B cell (primary cell): Measurements from ENCODE around the gene SSBP2. TPM values are rescaled to one million over a fixed set of nuclear protein-coding genes. Genes with fewer than 3 reads are reported as not detected.

Experiments used
- ATAC-seq: fragments of 200-7000 bp; cut with Tn5 transposase; one replicate; pipeline ENCODE4 v1.10.0; 2021; ENCODE audit warnings: low read depth, mild to moderate bottlenecking, moderate number of reproducible peaks, moderate library complexity
- CTCF ChIA-PET: fragments of 350-600 bp; sonication (Branson Sonifier 250); formaldehyde crosslinking; loops from one replicate; lab custom pipeline; 2021; ENCODE audit warnings: antibody characterized with exemption, inconsistent platforms; lab: Charles Lee
- POLR2A ChIA-PET: fragments of 350-600 bp; sonication (Branson Sonifier 250); formaldehyde crosslinking; loops from one replicate; lab custom pipeline; 2021; ENCODE audit warnings: antibody characterized with exemption; lab: Charles Lee
- DNase-seq: peaks from one replicate; pipeline ENCODE4 v3.0.0; 2013
- H2AFZ ChIP-seq: 2 replicates; pipeline ENCODE4 v1.6.1; 2012; ENCODE audit warnings: mild to moderate bottlenecking, low read depth, low read length; ENCODE audit not compliant: insufficient read depth, poor library complexity, severe bottlenecking
- H3K27ac ChIP-seq, 2 donors: 1 replicate in 1 of 2; 2 replicates in 1 of 2; pipeline ENCODE4 v1.5.1; 2012 to 2013; ENCODE audit warnings: low read length in 2 of 2, mild to moderate bottlenecking in 2 of 2, moderate library complexity in 1 of 2
- H3K27me3 ChIP-seq, 4 experiments: fragments of 200-600 bp in 1 of 4; sonication (generic) in 1 of 4; replicated peaks in 1 of 4; 1 replicate in 2 of 4; 2 replicates in 2 of 4; pipeline versions ENCODE4 v1.6.1 to v1.7.0; 2013 to 2016; ENCODE audit warnings: low read length in 3 of 4, mild to moderate bottlenecking in 2 of 4, mixed read lengths in 1 of 4, moderate library complexity in 1 of 4; ENCODE audit not compliant: insufficient read depth in 4 of 4, control insufficient read depth in 3 of 4; ENCODE audit errors: control extremely low read depth in 1 of 4
- H3K36me3 ChIP-seq, 2 experiments: replicated peaks in 1 of 2; 1 replicate in 1 of 2; 2 replicates in 1 of 2; pipeline versions ENCODE4 v1.6.1 to v1.7.1; 2013; ENCODE audit warnings: low read length in 1 of 2; ENCODE audit not compliant: insufficient read depth in 2 of 2, control insufficient read depth in 1 of 2; ENCODE audit errors: control extremely low read depth in 1 of 2, extremely low read depth in 1 of 2
- H3K4me1 ChIP-seq, 2 donors: fragments of 200-600 bp in 1 of 2; sonication (generic) in 1 of 2; 1 replicate in 1 of 2; 2 replicates in 1 of 2; pipeline versions ENCODE4 v1.5.1 to v1.6.1; 2013 to 2017; ENCODE audit warnings: low read length in 2 of 2; ENCODE audit not compliant: control insufficient read depth in 2 of 2, insufficient read depth in 2 of 2
- H3K4me2 ChIP-seq: replicated peaks from 2 replicates; pipeline ENCODE3; 2012; ENCODE audit warnings: mild to moderate bottlenecking, low read depth, low read length; ENCODE audit not compliant: poor library complexity, severe bottlenecking
- H3K4me3 ChIP-seq, 5 experiments: fragments of 200-600 bp in 1 of 5; sonication (generic) in 1 of 5; 1 replicate in 3 of 5; 2 replicates in 2 of 5; pipeline versions ENCODE4 v1.5.1 to v1.7.0; 2011 to 2016; ENCODE audit warnings: low read length in 4 of 5, mild to moderate bottlenecking in 4 of 5, low read depth in 2 of 5, control low read depth in 1 of 5, moderate library complexity in 1 of 5; ENCODE audit not compliant: insufficient read depth in 1 of 5; ENCODE audit errors: control extremely low read depth in 1 of 5, extremely low read depth in 1 of 5
- H3K79me2 ChIP-seq: fragments of 200-600 bp; sonication (generic); one replicate; pipeline ENCODE4 v1.6.0; 2016; ENCODE audit warnings: low read length; ENCODE audit not compliant: control insufficient read depth, insufficient read depth
- H3K9ac ChIP-seq: fragments of 200-600 bp; sonication (generic); 2 replicates; pipeline ENCODE4 v1.6.1; 2017; ENCODE audit warnings: mild to moderate bottlenecking, low read length, moderate library complexity
- H3K9me3 ChIP-seq, 3 donors: one replicate each; pipeline versions ENCODE4 v1.6.1 to v1.7.1; 2013; ENCODE audit warnings: low read length in 2 of 3; ENCODE audit not compliant: control insufficient read depth in 2 of 3, insufficient read depth in 1 of 3; ENCODE audit errors: control extremely low read depth in 1 of 3
- H4K20me1 ChIP-seq: 2 replicates; pipeline ENCODE4 v1.6.0; 2012; ENCODE audit warnings: mild to moderate bottlenecking, low read length; ENCODE audit not compliant: insufficient read depth, control insufficient read depth, poor library complexity, severe bottlenecking
- H3K27ac Mint-ChIP-seq: one replicate; pipeline ENCODE4 v1.8.0; 2021; ENCODE audit warnings: mixed read lengths
- H3K27me3 Mint-ChIP-seq: one replicate; pipeline ENCODE4 v1.8.0; 2021; ENCODE audit warnings: mixed read lengths
- H3K4me1 Mint-ChIP-seq: one replicate; pipeline ENCODE4 v1.8.0; 2021; ENCODE audit warnings: mixed read lengths
- H3K4me3 Mint-ChIP-seq: one replicate; pipeline ENCODE4 v1.8.0; 2021; ENCODE audit warnings: mixed read lengths
- H3K9me3 Mint-ChIP-seq: one replicate; pipeline ENCODE4 v1.8.0; 2022; ENCODE audit warnings: mixed read lengths; ENCODE audit not compliant: insufficient read depth
- EZH2 ChIP-seq: IDR thresholded peaks from 2 replicates; pipeline ENCODE4 v1.6.1; 2012; ENCODE audit warnings: borderline replicate concordance, low read depth, mild to moderate bottlenecking, moderate library complexity, low read length; ENCODE audit not compliant: insufficient read depth, poor library complexity, severe bottlenecking
- WGBS: methylation state at CpG from one replicate; pipeline ENCODE4 v1.1.5; 2013; ENCODE audit warnings: missing lambda C conversion rate; ENCODE audit not compliant: insufficient coverage; 5-methylcytosine and 5-hydroxymethylcytosine counted together
- intact Hi-C: fragments of 100-400 bp; cut with micrococcal nuclease; formaldehyde crosslinking; loops from one replicate; pipeline ENCODE4 v1.10.0; 2022
- polyA plus RNA-seq: library from polyadenylated mRNA; depleted of rRNA; stranded (reverse); fragments of >200 nt; gene quantifications from 2 replicates; pipeline ENCODE4 v1.2.3, GENCODE V29; 2012
- total RNA-seq, 2 donors: library from RNA; stranded (reverse); fragments of 120-200 nt in 1 of 2; gene quantifications; 1 replicate in 1 of 2; 2 replicates in 1 of 2; pipeline versions ENCODE4 v1.2.3 to v1.2.4, GENCODE V29; 2013 to 2022
- TF ChIP-seq, protein P1 (sequence below): fragments of 200-600 bp; IDR thresholded peaks from one replicate; pipeline ENCODE4 v1.8.0; 2022; ENCODE audit warnings: antibody characterized with exemption, mild to moderate bottlenecking

SSBP2 gene
- total and polyA plus RNA-seq, 2 donors (not counting 1 experiment from before 2014, with no cell fraction given), result 40.9 to 49.6 TPM

DNA sequence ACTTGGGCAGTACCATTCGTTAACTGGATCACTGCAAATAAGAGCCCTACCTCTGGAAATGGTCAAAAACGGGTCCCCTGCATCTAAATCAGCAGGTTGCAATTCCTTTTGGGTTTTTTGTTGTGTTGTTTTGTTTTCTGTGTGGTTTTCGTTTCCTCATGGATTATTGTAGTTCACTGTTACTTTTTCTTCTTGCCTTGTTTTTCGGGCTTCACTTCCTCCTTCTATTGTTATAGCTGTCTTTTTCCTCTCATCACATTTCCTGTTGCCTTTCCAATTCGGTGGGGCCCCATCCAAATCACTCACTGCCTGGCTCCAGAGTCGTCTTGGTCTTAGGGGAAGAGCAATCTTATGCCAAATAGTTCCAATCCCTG, 8.7 kb upstream of the SSBP2 start:
- no peak overlapping the region for H3K4me2 ChIP-seq
- no peak for ATAC-seq
- peaks cover 6 to 7% of the 10 kb centered on the region in 2 donors for H3K4me1 ChIP-seq
- no peaks in the 10 kb centered on the region for H3K9me3 ChIP-seq
- no peaks in the 10 kb centered on the region for H3K36me3 ChIP-seq
- intact Hi-C loops, result loop anchor here (10.0 kb wide), 1 partner anchor 335 kb away; no protein-coding TSS in a partner anchor
- no peak for DNase-seq
- H2AFZ ChIP-seq, result no peak overlapping the region
- no peaks in the 10 kb centered on the region for H3K27me3 ChIP-seq
- H4K20me1 ChIP-seq, result no peaks in the 10 kb centered on the region
- H3K27ac ChIP-seq, result no peak overlapping the region
- ChIA-PET CTCF (interaction anchor here (0.7 kb wide), 1 partner anchor 79 kb away, joined by 3 read pairs; no protein-coding TSS in a partner anchor), POLR2A (interaction anchor here (0.7 kb wide), 1 partner anchor 221 kb away, joined by 5 read pairs; no protein-coding TSS in a partner anchor)
- H3K4me3 ChIP-seq, result no peak overlapping the region
- TF ChIP-seq, protein P1, sequence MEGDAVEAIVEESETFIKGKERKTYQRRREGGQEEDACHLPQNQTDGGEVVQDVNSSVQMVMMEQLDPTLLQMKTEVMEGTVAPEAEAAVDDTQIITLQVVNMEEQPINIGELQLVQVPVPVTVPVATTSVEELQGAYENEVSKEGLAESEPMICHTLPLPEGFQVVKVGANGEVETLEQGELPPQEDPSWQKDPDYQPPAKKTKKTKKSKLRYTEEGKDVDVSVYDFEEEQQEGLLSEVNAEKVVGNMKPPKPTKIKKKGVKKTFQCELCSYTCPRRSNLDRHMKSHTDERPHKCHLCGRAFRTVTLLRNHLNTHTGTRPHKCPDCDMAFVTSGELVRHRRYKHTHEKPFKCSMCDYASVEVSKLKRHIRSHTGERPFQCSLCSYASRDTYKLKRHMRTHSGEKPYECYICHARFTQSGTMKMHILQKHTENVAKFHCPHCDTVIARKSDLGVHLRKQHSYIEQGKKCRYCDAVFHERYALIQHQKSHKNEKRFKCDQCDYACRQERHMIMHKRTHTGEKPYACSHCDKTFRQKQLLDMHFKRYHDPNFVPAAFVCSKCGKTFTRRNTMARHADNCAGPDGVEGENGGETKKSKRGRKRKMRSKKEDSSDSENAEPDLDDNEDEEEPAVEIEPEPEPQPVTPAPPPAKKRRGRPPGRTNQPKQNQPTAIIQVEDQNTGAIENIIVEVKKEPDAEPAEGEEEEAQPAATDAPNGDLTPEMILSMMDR, result no peak
- no peak for TF ChIP-seq EZH2
- no peak overlapping the region for H3K4me3 Mint-ChIP-seq
- no peaks in the 10 kb centered on the region for H3K79me2 ChIP-seq
- H3K9me3 Mint-ChIP-seq, result no peaks in the 10 kb centered on the region
- peaks cover 11% of the 10 kb centered on the region for H3K4me1 Mint-ChIP-seq
- no peak overlapping the region for H3K27ac Mint-ChIP-seq
- no peak overlapping the region for H3K9ac ChIP-seq
- 67% methylated on average over 3 of the region's 6 CpGs for WGBS
- no peaks in the 10 kb centered on the region for H3K27me3 Mint-ChIP-seq

DNA sequence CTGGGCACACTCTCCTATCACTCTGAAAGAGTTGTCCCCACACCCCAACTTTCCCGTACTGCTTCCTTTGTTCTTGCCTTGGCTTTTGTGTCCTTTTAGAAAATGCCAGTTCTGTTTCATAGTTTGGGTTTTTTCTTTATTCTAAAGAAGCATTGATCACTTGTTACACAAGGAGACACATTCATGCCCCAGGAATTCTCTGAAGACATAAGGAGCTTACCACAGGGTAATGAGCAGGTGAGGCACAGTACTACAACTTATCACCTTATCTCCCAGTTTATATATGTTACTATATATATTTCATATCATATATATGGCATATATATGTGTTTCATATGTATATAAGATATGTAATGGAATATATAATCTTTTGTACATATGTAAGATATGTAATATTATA, 6.5 kb upstream of the SSBP2 start:
- TF ChIP-seq EZH2, result no peak
- TF ChIP-seq, protein P1, result no peak
- no peaks in the 10 kb centered on the region for H3K27me3 ChIP-seq
- H3K4me1 ChIP-seq, result peaks cover 6 to 7% of the 10 kb centered on the region in 2 donors
- H3K4me3 Mint-ChIP-seq, result no peak overlapping the region
- no CpG with 5 or more reads among the region's 1 CpG for WGBS
- intact Hi-C loops, result loop anchor here (10.0 kb wide), 1 partner anchor 333 kb away; no protein-coding TSS in a partner anchor
- no peaks in the 10 kb centered on the region for H4K20me1 ChIP-seq
- no peak overlapping the region for H3K4me3 ChIP-seq
- no peaks in the 10 kb centered on the region for H3K27me3 Mint-ChIP-seq
- H3K4me2 ChIP-seq, result no peak overlapping the region
- no peaks in the 10 kb centered on the region for H3K9me3 Mint-ChIP-seq
- no peak overlapping the region for H3K27ac Mint-ChIP-seq
- H3K36me3 ChIP-seq, result no peaks in the 10 kb centered on the region
- no peak overlapping the region for H3K9ac ChIP-seq
- no peak for DNase-seq
- no peak overlapping the region for H2AFZ ChIP-seq
- H3K79me2 ChIP-seq, result no peaks in the 10 kb centered on the region
- ChIA-PET POLR2A (no interaction called here), CTCF (no interaction called here)
- no peaks in the 10 kb centered on the region for H3K9me3 ChIP-seq
- ATAC-seq, result no peak
- H3K4me1 Mint-ChIP-seq, result peaks cover 14% of the 10 kb centered on the region
- no peak overlapping the region for H3K27ac ChIP-seq
